ENCODE measurements around the gene COX20.

DNA sequence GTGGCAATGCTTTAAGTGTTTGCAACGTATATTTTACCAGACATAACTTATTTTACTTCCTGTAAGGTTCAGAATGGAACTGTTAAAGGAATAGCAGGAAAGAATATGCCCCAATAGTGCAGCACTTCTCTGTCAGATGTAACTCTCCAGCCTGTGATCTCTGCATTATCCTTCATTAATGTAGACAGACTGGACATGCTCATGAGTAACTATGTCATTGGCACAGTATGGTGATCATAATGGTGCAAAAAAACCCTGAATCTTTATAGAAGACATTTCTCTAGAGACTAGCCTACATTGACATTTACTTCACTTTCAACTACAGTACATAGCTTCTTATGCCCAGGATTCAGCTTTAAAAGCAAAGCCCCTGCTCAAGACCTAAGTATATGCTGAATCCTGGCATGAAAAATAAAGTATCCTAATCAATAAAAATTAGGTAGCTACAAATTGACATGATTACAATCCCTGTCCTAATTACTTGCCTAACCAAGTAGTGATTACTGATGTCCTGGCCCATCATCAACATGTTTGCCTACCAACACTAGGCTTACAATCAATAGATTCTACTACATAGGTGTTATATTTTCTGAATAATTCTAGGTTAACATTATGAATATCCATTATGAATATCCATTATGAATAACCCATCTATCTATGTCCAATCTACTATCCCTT lies 13.9 kb downstream of the COX20 start:
- TF ChIP-seq CTCF (IDR thresholded peaks at IDR 0.05 in 8 of 11, conservative IDR thresholded peaks at IDR 0.05 in 3 of 11) (no peak), POLR2A (IDR thresholded peaks at IDR 0.05) (no peak), POLR2AphosphoS5 (IDR thresholded peaks at IDR 0.05) (peak in 1 of 3 donors; percentile 18)

All from spleen (tissue), 7 donors.